ENCODE measurements around the gene WIF1.
A peak's percentile ranks its signal among the peaks of the same experiment; 100 is the strongest.

GRCh38 chr12:65155784-65156183 lies 34.7 kb upstream of the WIF1 start:
- TF ChIP-seq CTCF (tag by site-specific recombination; IDR thresholded peaks at IDR 0.05) (no peak), SP2 (tag by site-specific recombination; IDR thresholded peaks at IDR 0.05) (no peak), SCRT2 (tag by site-specific recombination; IDR thresholded peaks at IDR 0.05) (no peak), ZNF580 (tag by site-specific recombination; IDR thresholded peaks at IDR 0.05) (no peak), ZNF501 (tag by site-specific recombination; IDR thresholded peaks at IDR 0.05) (no peak), PRDM6 (tag by site-specific recombination; IDR thresholded peaks at IDR 0.05) (no peak), REST (tag by site-specific recombination; IDR thresholded peaks at IDR 0.05) (no peak), PRDM1 (tag by site-specific recombination; IDR thresholded peaks at IDR 0.05) (no peak), ZNF121 (tag by site-specific recombination; IDR thresholded peaks at IDR 0.05) (no peak), ZIC2 (tag by site-specific recombination; IDR thresholded peaks at IDR 0.05) (no peak), ZNF544 (tag by site-specific recombination; IDR thresholded peaks at IDR 0.05) (no peak), MZF1 (tag by site-specific recombination; IDR thresholded peaks at IDR 0.05; ENCODE audit: borderline replicate concordance) (peak; percentile 40; the same call in 1 of the 2 replicates), IKZF3 (tag by site-specific recombination; IDR thresholded peaks at IDR 0.05) (no peak)

Measured in HEK293 (cell line).